Neutrophil (primary cell): ENCODE results near the gene KCNAB3.

Experiments
- H3K27ac ChIP-seq: fragments of 200-600 bp; sonication (generic); 2 replicates; pipeline ENCODE4 v1.5.1; 2016; ENCODE audit warnings: mild to moderate bottlenecking, moderate library complexity
- H3K27me3 ChIP-seq: fragments of 200-600 bp; sonication (generic); 2 replicates; pipeline ENCODE4 v1.6.0; 2016; ENCODE audit warnings: mild to moderate bottlenecking
- H3K36me3 ChIP-seq: fragments of 200-600 bp; sonication (generic); 2 replicates; pipeline ENCODE4 v1.5.1; 2017
- H3K4me1 ChIP-seq, 2 experiments: fragments of 200-600 bp in 1 of 2; sonication (generic) in 1 of 2; 1 replicate in 1 of 2; 2 replicates in 1 of 2; pipeline versions ENCODE4 v1.5.1 to v1.6.1; 2013 to 2016; ENCODE audit warnings: low read depth in 1 of 2, low read length in 1 of 2, mild to moderate bottlenecking in 1 of 2, moderate library complexity in 1 of 2; ENCODE audit not compliant: control insufficient read depth in 1 of 2, insufficient read depth in 1 of 2
- H3K4me3 ChIP-seq, 2 experiments: fragments of 200-600 bp in 1 of 2; sonication (generic) in 1 of 2; 1 replicate in 1 of 2; 2 replicates in 1 of 2; pipeline ENCODE4 v1.5.1; 2013 to 2016; ENCODE audit warnings: low read depth in 1 of 2, low read length in 1 of 2, mild to moderate bottlenecking in 1 of 2, moderate library complexity in 1 of 2
- H3K9me3 ChIP-seq: fragments of 200-600 bp; sonication (generic); 2 replicates; pipeline ENCODE4 v1.5.1; 2016
- TF ChIP-seq, protein P1 (sequence below): fragments of 200-600 bp; sonication (generic); IDR thresholded peaks from 2 replicates; pipeline ENCODE4 v1.5.1; 2016; ENCODE audit warnings: antibody characterized with exemption

KCNAB3 gene

DNA sequence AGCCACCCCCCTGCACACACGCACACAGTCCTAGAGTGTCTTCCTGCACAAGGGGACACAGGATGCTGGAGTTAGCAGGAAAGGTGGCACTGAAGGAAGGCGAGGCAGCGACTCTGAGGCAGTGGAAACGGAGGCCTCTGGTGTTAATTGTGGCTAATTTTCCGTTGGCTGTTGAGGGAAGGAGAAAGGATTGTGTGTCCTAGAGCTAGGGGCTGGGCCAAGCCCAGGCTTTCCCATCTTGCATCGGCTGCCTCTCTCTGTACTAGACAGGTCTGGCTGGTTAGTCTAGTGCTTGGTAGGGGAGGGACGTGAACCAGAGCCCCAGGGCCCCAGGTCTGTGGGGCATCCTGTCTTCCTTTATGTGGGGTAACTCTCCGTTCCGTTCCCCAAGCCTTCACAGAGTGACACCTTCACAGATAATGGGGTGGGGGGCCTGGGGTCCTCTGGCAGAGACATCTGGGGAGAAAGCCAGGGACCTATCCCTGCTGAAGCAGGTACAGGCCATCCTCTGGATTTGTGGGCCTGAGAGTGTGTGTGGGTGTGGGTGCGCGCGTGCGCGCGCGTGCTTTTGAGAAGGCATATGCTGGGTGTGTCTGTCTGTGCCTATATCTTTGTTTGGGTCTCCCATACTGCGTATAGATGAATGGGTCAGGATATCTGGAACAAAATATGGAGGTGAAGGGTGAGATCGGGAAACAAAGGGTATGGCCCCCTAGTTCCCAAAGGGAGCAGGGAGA is 41.3 kb downstream of the KCNAB3 start, which contains the start of gene CHD3:
TSS of gene CHD3 (plus strand) at position 606 of the 737 bp plus-strand sequence. CDS start 212 bp downstream, outside the sequence.
- peaks cover 55 to 71% of the 10 kb centered on the region in 2 experiments for H3K4me1 ChIP-seq
- peaks cover 22% of the 10 kb centered on the region for H3K36me3 ChIP-seq
- H3K27me3 ChIP-seq: no peaks in the 10 kb centered on the region
- H3K4me3 ChIP-seq: peak within 1 kb of the TSS; percentile 73 to 97
- TF ChIP-seq, protein P1, sequence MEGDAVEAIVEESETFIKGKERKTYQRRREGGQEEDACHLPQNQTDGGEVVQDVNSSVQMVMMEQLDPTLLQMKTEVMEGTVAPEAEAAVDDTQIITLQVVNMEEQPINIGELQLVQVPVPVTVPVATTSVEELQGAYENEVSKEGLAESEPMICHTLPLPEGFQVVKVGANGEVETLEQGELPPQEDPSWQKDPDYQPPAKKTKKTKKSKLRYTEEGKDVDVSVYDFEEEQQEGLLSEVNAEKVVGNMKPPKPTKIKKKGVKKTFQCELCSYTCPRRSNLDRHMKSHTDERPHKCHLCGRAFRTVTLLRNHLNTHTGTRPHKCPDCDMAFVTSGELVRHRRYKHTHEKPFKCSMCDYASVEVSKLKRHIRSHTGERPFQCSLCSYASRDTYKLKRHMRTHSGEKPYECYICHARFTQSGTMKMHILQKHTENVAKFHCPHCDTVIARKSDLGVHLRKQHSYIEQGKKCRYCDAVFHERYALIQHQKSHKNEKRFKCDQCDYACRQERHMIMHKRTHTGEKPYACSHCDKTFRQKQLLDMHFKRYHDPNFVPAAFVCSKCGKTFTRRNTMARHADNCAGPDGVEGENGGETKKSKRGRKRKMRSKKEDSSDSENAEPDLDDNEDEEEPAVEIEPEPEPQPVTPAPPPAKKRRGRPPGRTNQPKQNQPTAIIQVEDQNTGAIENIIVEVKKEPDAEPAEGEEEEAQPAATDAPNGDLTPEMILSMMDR: no peak
- H3K9me3 ChIP-seq: no peaks in the 10 kb centered on the region
- peak within 1 kb of the TSS; percentile 86 for H3K27ac ChIP-seq

DNA sequence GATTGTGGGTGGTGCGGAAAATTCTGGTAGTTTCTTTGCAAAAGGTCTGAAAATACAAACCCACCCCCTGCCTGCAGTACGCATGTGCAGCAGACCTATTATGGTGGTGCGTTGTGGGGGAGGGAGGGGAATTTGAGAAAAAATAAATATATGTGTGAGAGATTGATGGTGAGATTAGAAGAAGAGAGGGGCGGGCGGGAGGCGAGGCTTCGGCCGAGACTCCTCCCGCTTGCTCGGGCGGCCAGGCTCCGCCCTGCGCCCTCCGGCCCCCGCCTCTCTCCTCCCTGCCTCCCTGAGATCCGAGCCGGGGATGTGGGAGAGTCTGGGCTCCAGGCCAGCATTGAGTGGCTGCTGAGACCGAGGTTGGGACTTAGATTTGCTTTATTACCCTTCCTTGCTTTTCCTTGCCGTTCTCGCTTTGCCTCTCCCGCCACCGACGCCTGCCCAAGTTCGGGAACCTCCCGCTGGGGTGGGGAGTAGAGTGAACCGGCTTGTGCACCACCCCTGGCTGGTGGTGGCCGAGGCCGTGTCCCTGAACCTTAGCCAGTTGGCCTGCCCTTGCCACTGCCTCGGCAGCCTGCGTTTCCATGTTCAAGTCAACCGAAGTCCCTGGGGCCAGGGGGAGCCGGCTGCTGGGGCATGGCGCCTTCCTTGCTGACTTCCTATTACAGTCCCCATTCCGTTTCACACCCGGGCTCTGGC is 42.0 kb downstream of the KCNAB3 start:
- H3K4me3 ChIP-seq: peak overlapping the region; percentile 73 to 97
- no peaks in the 10 kb centered on the region for H3K27me3 ChIP-seq
- TF ChIP-seq, protein P1: peak; percentile 11
- peaks cover 58 to 75% of the 10 kb centered on the region in 2 experiments for H3K4me1 ChIP-seq
- peak overlapping the region; percentile 86 for H3K27ac ChIP-seq
- H3K9me3 ChIP-seq: no peaks in the 10 kb centered on the region
- peaks cover 19% of the 10 kb centered on the region for H3K36me3 ChIP-seq

DNA sequence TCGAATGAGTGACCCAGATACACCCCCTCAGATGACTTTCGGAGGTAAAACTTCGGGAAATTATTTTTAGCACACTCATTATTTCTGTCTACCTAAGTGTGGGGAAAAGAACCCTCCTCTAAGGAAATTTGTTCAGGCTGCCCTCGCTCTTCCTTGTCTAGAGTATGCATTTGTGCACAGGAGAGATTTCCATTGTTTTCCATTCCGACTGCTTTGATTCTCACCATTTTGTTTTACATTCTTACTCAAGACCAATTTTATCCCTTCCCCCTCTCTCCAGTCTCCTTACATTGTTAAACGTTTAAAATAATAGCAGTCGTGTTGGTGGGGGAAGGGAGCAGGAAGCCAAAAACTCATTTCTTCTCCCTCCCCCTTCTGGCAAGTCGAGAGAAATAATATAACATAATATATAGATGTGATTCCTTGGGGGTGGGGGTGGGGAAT is 42.6 kb downstream of the KCNAB3 start:
- Histone ChIP-seq H3K27ac (peak overlapping the region; percentile 86), H3K9me3 (no peaks in the 10 kb centered on the region), H3K36me3 (peaks cover 17% of the 10 kb centered on the region), H3K4me1 (peaks cover 60 to 78% of the 10 kb centered on the region in 2 experiments), H3K4me3 (peak overlapping the region; percentile 73 to 97), H3K27me3 (no peaks in the 10 kb centered on the region)
- TF ChIP-seq, protein P1: no peak

DNA sequence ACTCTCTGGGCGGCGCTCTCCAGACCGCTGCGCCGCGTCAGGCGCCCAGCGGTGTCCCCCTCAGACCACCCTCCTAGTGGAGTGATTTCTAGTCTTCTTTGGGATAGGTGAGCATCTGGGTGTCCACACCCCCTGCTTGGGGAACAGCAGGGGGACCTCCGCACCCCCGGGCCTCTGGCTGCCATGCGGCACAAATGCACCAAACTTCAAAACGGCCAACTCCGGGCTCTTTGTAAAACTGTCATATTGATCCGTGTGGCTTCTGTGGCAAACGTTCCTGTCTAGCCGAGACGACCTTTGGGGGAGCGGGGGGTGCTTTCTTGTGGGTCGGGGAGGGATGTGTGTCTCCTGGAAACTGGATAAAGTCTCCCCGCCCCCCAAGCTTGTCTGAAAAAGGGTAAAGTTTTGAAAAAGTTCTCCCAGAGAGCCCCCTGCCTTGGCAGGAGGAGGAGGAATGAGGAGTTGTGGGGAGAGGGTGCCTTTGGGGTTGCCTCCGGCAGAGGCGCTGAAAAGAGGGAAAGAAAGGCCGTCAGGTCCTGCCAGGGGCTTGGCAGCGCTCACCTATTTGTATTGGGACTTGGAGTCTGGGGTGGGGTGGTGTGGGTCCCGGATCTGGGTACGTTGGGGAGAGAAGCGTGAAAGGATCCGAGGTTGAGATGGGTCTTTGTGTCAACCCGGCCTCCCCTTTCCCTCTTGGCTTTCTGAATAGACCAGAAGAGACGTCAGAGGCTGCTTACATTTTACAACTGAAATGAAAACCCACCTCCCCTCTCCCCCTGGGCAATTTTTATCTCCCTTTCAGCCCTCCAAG is 43.2 kb downstream of the KCNAB3 start:
- peaks cover 66 to 83% of the 10 kb centered on the region in 2 experiments for H3K4me1 ChIP-seq
- TF ChIP-seq, protein P1: no peak

More for the DNA sequence above, 43.2 kb downstream of the KCNAB3 start:
- peak overlapping the region; percentile 86 for H3K27ac ChIP-seq
- no peaks in the 10 kb centered on the region for H3K27me3 ChIP-seq
- no peaks in the 10 kb centered on the region for H3K9me3 ChIP-seq
- peaks cover 12% of the 10 kb centered on the region for H3K36me3 ChIP-seq
- peak overlapping the region; percentile 73 to 97 for H3K4me3 ChIP-seq
